ENCODE results near the gene MTX2.

The MTX2 gene

DNA sequence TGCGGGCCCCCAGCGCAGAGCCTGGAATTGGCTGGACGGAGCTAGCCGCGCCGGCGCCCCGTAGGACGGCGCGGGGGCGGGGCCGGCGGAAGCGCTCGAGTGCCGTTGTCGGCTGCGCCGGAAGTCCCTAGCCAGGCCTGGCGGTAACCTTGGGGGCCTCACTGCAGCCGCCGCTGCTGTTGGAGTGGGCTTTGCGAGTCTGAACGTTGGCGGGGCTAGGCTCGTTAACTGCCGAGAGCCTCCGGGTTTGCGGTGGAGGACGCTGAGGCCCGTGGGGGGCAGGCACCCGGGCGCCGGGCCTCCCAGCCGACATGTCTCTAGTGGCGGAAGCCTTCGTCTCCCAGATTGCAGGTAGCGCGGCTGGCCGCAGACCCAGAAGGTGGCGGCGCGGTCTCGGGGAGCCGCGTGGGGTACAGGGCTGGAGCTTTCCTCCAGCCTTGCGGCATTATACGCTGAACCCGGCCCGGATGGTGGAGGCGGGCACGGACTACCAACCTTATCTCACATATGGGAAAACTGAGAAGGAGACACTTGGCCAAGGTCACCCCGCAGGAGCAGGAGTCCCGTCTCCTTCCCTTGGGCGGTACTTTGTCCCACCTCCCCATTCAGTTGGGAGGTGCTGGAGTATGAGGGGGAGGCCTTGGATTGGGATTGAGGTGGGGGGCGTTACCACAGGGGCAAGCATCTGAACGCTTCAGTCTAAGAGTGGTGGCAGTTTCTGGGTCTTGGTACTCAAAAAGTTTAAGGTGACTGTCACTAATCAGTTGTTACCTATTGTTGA lies at the start of gene MTX2:
Gene MTX2, plus strand, starts transcription at position 124 of the 781 bp plus-strand sequence. Its CDS starts 188 bp downstream, at position 312.
- peak; percentile 50 to 60 for DNase-seq

DNA sequence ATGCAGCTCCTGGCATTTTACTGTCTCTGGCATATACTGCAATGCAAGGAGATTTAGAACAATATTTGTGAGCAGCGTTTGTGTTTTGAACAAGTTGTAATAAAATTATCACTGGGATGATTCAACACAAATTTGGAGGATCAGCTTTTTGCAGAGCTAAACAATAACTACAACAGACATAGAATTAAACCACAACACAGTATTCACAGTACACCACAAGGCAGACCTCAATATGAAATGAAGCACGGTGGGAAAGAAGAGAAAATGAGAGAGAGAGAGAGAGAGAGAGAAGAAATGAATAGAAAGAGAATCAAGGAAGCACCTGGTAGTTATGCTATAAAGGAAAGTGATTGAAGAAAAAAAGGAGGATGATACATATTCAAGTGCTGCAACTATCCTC lies 41.4 kb upstream of the MTX2 start:
- DNase-seq = no peak

DNA sequence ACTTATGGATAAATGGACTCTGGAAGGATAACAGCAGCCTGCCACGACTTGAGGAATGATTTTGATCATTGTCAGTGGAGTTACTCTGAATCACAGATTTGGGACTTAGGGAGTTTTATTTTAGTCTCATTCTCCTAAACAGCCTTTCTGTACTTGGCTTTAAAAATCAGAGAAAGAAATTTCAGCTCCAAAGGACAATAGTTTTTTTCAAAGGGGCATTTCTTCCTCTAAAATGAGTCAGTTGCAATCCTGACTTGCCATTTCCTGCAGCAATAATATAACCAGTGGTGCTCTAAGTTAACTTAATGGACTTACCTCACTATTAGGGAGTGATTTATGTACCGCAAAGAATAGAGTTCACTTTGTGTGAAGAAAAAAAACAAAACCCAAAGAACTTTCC lies 35.1 kb upstream of the MTX2 start:
- no peak for DNase-seq

- DNase-seq = no peak
Observed at GRCh38 chr2:176234940-176235339, 34.3 kb upstream of the MTX2 start.

DNA sequence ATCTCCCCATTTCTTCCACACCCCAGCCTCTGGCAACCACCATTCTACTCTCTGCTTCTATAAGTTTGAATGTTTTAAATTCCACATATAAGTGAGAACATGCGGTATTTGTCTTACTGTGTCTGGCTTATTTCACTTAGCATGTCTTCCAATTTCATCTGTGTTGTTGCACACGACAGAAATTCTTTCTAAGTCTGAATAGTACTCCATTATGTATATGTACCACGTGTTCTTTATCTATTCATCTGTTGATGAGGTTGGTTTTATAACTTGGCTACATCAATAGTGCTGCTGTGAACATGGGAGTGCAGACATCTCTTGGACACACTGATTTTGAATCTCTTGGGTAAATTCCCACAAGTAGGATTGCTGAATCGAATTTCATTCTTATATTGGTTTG lies 31.8 kb upstream of the MTX2 start:
- DNase-seq = no peak

- no peak for DNase-seq
Observed at GRCh38 chr2:176239031-176239430, 30.2 kb upstream of the MTX2 start.

- DNase-seq = no peak
Observed at GRCh38 chr2:176240301-176240700, 28.9 kb upstream of the MTX2 start.

GRCh38 chr2:176242276-176242675 lies 27.0 kb upstream of the MTX2 start:
- DNase-seq = no peak

GRCh38 chr2:176246331-176246730 lies 22.9 kb upstream of the MTX2 start:
- DNase-seq = no peak

GRCh38 chr2:176247859-176248258 lies 21.4 kb upstream of the MTX2 start:
- DNase-seq = no peak

- DNase-seq = no peak
Observed at GRCh38 chr2:176251928-176252327, 17.3 kb upstream of the MTX2 start.

- DNase-seq = no peak
Observed at GRCh38 chr2:176260689-176261088, 8.6 kb upstream of the MTX2 start.

- DNase-seq = peak; percentile 8 to 9
Observed at GRCh38 chr2:176261136-176261535, 8.1 kb upstream of the MTX2 start.

- no peak for DNase-seq
Observed at GRCh38 chr2:176268976-176269318, 295 bp upstream of the MTX2 start.

- no peak for DNase-seq
Observed at GRCh38 chr2:176270100-176270750, 983 bp downstream of the MTX2 start.

DNA sequence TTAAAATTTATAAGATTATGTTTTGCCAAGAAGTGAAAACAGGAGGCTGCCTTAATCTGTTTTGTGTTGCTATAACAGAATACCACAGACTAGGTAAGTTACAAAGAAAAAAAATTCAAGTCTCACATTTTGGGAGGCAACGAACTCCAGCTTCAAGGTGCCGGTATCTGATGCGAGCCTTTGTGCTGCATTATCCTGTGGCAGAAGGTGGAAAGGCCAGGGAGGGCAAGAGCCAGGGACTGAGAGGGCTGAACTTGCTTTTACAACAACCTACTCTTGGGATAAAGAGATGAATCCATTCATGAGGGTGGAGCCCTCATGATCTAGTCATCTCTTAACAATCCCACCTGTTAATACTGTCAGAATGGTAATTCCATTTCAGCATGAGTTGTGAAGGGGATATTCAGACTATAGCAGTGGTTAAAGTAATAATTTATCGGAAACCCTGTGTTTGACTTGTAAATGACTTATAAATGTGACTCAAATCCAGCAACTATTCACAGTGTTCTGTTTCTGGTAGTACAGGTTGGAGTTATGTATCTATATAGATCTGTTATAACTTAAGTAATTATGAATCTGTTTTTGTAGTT lies 3.7 kb downstream of the MTX2 start:
- DNase-seq = no peak

GRCh38 chr2:176278927-176279326 lies 9.7 kb downstream of the MTX2 start:
- no peak for DNase-seq

GRCh38 chr2:176280156-176280555 lies 10.9 kb downstream of the MTX2 start:
- DNase-seq = no peak

DNA sequence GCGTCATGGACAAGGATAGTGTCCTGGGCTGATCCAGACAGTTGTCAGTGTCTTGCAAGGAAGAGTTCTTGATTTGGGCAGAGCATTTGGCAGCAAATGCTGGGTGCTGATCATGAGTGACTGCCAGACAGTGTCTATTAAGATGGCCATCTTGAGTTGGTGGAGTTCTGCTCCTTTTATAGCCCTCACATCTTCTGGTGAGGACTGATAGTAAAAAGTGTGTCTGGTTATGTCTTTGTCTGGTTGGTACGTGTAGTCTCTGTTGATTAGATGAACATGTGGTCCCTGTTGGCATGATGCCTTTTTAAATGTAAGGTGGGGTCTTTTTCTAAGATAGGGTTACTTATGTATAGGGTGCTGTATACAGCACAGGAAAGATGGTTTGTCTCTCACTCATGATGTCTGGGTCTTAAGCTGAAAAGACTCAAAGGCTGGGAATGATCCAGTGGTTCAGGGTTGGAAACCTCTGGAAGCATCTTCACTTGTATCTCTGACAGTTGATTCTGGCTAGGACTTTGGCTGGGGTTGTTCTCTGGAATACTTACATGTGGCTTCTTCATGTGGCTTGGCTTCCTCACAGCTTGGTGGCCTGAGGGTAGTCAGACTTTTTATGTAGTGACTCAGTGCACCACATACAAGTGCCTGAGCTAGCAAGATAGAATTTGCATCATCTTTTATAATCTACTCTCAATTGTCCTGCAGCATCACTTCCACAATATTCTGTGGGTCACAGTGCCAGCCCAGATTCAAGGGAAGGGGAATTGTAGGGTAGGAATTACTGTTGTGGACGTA lies 11.8 kb downstream of the MTX2 start:
- no peak for DNase-seq

DNA sequence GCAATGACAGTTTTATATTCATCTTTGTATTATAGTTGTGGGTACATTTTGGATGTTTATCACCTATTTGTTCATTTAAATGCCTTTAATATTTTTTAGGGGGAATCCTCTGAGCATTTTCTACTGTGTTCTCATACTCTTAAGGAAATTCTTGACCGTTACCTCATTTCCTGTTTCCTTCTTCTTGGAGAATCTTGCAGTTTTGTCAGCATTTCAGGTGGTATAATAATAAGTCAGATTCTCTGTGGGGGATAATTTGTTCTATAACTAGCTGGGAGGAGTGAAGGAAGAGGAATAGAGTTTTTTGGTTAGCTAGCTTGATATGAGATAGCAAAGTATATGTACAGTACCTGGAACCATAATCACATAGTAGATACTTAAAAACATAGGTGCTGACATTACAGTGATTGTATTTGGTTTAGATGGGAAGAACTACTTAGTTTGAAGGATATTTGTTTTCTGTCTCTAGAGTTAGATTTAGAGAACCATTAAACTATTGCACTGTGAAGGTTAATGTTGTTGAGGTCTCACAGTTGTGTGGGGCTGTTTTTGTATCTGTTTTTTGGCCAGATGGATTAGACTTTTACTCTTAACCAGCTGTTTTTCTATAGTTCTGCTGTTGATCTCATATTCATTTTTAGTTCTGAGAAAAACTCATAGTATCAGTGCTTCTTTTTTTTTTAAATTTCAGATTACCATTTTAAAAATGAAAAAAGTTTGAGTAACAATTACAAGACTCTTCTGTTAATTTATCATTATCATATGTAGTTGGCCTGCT lies 14.2 kb downstream of the MTX2 start:
- DNase-seq = no peak

GRCh38 chr2:176284461-176285049 lies 15.3 kb downstream of the MTX2 start:
- no peak for DNase-seq

- DNase-seq = no peak
Observed at GRCh38 chr2:176285321-176285720, 16.1 kb downstream of the MTX2 start.

Measured in AML-193 (cell line).